ENCODE results near the gene LMAN1L.

- TF ChIP-seq CTCF (IDR thresholded peaks at IDR 0.05; ENCODE audit: low read length) (no peak), EZH2 (optimal IDR thresholded peaks at IDR 0.05; ENCODE audit: low read depth, low read length) (no peak)
Measured at GRCh38 chr15:74801311-74801997, 11.2 kb upstream of the LMAN1L start.
